Ishikawa (cell line): Measurements from ENCODE around the gene CDHR1.

Source experiments
- CEBPB ChIP-seq: IDR thresholded peaks from 2 replicates; pipeline ENCODE4 v1.6.1; 2012
- CREB1 ChIP-seq: IDR thresholded peaks from 2 replicates; pipeline ENCODE4 v1.6.1; 2012; ENCODE audit warnings: low read depth
- EGR1 ChIP-seq: IDR thresholded peaks from 2 replicates; pipeline ENCODE4 v1.6.1; 2012
- EP300 ChIP-seq: IDR thresholded peaks from 2 replicates; pipeline ENCODE4 v1.6.1; 2012; ENCODE audit warnings: borderline replicate concordance
- FOXM1 ChIP-seq: IDR thresholded peaks from 2 replicates; pipeline ENCODE4 v1.6.1; 2012; ENCODE audit warnings: low read depth, borderline replicate concordance
- NFIC ChIP-seq: IDR thresholded peaks from 2 replicates; pipeline ENCODE4 v1.6.1; 2012
- RAD21 ChIP-seq: IDR thresholded peaks from 2 replicates; pipeline ENCODE4 v1.6.1; 2012; ENCODE audit warnings: low read depth
- TAF1 ChIP-seq: IDR thresholded peaks from 2 replicates; pipeline ENCODE4 v1.6.1; 2012; ENCODE audit warnings: low read depth, mild to moderate bottlenecking
- TCF12 ChIP-seq: IDR thresholded peaks from 2 replicates; pipeline ENCODE4 v1.6.1; 2012; ENCODE audit warnings: low read depth
- TEAD4 ChIP-seq: IDR thresholded peaks from 2 replicates; pipeline ENCODE4 v1.6.1; 2012
- YY1 ChIP-seq: IDR thresholded peaks from 2 replicates; pipeline ENCODE4 v1.6.1; 2012; ENCODE audit warnings: low read depth
- ZBTB7A ChIP-seq: IDR thresholded peaks from 2 replicates; pipeline ENCODE4 v1.6.1; 2012; ENCODE audit warnings: low read depth
- TF ChIP-seq, protein P1 (sequence below): IDR thresholded peaks from 2 replicates; pipeline ENCODE4 v1.6.1; 2012; ENCODE audit warnings: low read depth, mild to moderate bottlenecking
- TF ChIP-seq, protein P2 (sequence below): IDR thresholded peaks from 2 replicates; pipeline ENCODE4 v1.6.1; 2012
- TF ChIP-seq, protein P3 (sequence below): IDR thresholded peaks from 2 replicates; pipeline ENCODE4 v1.6.1; 2012

CDHR1 gene

DNA sequence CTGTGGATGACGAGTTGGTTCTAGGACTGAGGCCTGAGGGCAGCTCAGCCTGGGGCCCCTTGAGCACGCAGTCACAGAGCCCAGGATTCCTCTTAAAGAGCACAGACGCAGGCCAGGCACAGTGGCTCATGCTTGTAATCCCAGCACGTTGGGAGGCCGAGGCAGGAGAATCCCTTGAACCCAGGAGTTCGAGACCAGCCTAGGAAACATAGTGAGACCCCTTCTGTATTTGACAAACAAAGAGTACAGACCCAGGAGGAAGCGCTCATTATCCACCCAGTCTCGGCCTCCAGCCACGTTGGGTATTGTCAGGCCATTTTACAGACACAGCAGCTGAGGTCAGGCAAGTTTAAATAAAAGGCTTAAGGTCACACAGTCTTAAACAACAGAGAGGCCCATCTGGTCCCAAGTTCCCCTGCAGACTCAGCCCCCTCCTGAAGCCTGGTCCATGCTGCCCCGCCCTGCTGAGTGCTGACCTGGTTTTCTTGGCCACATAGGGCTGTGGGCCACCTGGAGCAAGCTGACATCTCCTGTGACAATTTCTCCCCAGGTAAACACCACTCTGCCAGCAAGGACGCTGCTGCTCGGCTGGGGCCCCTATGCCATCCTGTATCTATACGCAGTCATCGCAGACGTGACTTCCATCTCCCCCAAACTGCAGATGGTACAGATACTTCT is 63.1 kb downstream of the CDHR1 start:
- TF ChIP-seq EP300 (no peak), FOXM1 (no peak), NFIC (no peak), TCF12 (no peak), ZBTB7A (no peak), TAF1 (no peak), YY1 (no peak), EGR1 (no peak), RAD21 (no peak), CEBPB (no peak), CREB1 (no peak), TEAD4 (no peak)
- TF ChIP-seq, protein P1, sequence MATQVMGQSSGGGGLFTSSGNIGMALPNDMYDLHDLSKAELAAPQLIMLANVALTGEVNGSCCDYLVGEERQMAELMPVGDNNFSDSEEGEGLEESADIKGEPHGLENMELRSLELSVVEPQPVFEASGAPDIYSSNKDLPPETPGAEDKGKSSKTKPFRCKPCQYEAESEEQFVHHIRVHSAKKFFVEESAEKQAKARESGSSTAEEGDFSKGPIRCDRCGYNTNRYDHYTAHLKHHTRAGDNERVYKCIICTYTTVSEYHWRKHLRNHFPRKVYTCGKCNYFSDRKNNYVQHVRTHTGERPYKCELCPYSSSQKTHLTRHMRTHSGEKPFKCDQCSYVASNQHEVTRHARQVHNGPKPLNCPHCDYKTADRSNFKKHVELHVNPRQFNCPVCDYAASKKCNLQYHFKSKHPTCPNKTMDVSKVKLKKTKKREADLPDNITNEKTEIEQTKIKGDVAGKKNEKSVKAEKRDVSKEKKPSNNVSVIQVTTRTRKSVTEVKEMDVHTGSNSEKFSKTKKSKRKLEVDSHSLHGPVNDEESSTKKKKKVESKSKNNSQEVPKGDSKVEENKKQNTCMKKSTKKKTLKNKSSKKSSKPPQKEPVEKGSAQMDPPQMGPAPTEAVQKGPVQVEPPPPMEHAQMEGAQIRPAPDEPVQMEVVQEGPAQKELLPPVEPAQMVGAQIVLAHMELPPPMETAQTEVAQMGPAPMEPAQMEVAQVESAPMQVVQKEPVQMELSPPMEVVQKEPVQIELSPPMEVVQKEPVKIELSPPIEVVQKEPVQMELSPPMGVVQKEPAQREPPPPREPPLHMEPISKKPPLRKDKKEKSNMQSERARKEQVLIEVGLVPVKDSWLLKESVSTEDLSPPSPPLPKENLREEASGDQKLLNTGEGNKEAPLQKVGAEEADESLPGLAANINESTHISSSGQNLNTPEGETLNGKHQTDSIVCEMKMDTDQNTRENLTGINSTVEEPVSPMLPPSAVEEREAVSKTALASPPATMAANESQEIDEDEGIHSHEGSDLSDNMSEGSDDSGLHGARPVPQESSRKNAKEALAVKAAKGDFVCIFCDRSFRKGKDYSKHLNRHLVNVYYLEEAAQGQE: no peak
- TF ChIP-seq, protein P2, sequence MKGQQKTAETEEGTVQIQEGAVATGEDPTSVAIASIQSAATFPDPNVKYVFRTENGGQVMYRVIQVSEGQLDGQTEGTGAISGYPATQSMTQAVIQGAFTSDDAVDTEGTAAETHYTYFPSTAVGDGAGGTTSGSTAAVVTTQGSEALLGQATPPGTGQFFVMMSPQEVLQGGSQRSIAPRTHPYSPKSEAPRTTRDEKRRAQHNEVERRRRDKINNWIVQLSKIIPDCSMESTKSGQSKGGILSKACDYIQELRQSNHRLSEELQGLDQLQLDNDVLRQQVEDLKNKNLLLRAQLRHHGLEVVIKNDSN: no peak
- TF ChIP-seq, protein P3, sequence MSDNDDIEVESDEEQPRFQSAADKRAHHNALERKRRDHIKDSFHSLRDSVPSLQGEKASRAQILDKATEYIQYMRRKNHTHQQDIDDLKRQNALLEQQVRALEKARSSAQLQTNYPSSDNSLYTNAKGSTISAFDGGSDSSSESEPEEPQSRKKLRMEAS: no peak

DNA sequence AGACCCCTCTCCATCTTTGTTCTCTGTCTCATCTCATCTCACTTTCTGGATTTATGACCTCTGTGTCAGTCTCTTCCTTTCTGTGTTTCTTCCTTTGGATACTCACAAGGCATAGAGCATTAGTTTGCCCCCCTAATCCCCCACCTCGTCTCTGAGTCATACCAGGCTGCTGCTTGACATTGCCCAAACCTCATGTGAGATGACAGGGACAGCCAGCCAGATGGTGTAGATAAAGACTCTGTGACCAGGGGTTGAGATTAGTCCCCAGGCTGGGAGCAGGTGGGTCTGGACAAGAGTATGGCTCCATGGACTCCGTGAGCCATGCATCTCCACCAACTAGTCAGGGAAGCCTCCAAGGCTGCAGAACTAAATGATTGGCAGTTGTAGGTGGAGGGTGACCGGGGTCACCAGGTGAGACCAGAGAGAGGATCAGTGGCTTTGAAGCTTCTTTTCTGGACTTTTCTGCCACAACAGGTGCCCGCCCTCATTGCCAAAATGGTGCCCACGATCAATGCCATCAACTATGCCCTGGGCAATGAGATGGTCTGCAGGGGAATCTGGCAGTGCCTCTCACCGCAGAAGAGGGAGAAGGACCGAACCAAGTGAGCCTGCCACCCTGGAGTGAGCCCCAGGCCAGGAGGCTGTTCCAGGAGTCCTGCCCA is 63.8 kb downstream of the CDHR1 start:
- TF ChIP-seq CREB1: no peak
- no peak for TF ChIP-seq YY1
- no peak for TF ChIP-seq EGR1
- TF ChIP-seq TEAD4: no peak
- TF ChIP-seq, protein P1: no peak
- TF ChIP-seq TAF1: no peak

DNA sequence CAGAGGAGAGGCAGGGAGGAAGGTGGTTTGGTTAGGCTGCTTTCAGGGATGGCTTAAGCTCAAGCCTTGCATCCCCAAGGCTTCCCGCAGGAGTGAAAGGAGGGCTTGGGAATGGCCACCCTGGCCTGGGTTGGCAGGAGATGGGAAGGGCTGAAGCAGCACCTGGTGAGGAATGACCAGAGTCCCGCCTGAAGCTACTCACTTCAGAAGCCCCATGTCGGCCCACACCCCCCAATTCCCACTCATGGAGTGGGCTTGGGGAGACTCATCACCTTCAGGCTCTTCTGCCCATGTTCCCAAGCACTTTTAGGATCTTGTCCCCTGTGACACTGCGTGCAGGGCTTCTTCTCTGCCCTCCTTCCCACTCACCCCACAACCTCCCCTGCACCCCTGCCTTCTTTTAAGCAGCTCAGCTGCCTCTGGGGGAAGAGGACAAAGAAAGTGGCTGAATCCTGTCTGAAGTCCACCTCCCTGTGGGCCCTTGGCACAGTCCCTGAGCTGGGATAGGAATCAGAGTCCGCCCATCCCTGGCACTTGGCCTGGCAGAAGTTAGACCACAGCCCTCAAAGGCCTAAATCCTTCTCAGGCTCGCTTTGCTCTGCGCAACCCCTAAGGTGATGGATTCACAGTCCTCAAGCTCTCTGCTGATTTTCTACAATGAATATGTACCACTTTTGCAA is 67.0 kb downstream of the CDHR1 start:
- TF ChIP-seq CREB1 (no peak), ZBTB7A (no peak), NFIC (no peak), EP300 (no peak), TEAD4 (no peak), EGR1 (no peak), TCF12 (no peak), CEBPB (no peak), TAF1 (no peak), YY1 (no peak), FOXM1 (no peak), RAD21 (no peak)
- TF ChIP-seq, protein P3: no peak
- TF ChIP-seq, protein P1: no peak
- TF ChIP-seq, protein P2: no peak
